Inflammatory macrophage treated with lipopolysaccharide for 1 hour (primary cell): ENCODE results near the gene L3MBTL4.
"Not testable (repeated sequence)": the region's sequence is repeated elsewhere in the genome, so short reads cannot be mapped to it uniquely, and the experiment has no call there.

Source experiments
- DNase-seq, 2 donors: peaks; one replicate each; pipeline ENCODE4 v3.0.0-alpha.2; 2020 to 2022

The L3MBTL4 gene

DNA sequence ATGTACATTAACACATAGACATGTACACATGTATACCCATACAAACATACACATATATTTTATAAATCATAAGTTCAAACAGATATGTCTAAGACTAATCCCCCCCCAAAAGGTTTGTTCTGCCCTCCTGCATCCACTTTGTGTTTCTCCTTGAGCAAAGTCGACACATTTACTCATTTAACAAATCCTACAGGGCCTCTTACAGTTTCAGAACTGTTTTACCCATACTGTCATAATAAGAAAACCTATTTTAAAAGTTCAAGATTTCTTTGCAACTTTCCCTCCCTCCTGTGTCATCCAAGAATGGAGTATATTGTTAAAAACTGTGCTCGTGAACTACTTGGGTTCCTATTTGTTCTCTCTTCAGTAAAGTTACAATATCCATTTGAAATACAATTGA, 166.7 kb downstream of the L3MBTL4 start:
- DNase-seq, result no peak

DNA sequence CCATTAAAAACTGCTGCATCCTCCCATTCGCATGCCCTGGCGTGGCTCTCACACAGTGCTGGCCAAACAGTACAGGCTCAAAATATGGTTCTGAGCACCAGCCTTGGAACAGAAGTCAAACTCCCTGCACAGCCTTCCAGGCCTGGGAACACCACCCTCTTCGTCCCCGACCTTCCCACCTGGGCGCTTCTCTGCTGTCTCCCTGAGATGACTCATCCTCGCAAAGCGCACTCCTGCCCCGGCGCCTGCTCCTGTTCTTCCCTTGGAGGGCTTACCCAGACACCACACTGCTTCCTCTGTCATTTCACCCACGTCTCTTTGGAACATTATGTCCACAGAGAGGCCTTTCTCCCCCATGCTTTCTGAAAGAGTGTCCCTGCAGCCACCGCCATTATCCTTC, 172.7 kb downstream of the L3MBTL4 start:
- DNase-seq, result no peak

- no peak for DNase-seq
These were observed 175.0 kb downstream of the L3MBTL4 start for GRCh38 chr18:6239716-6240115.

DNA sequence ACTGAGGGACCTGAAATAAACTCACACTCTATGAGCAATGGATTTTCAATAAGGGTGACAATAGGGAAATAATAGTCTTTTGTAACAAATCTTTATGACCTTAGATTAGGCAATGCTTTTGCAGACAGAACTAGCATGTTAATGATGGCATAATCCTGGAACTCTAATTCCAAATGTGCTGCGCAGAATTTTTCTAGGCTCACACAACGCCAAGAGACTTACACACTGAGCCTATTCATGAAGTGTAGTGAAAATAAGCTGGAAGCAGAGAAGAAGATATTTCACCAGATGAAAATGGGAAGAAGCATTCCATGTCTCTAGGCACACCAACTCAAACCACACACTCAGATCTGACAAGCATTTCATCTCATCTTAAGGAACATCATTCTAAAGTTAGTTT, 178.5 kb downstream of the L3MBTL4 start:
- peak; percentile 8 to 9 for DNase-seq

- DNase-seq, result no peak
These were observed 192.4 kb downstream of the L3MBTL4 start for GRCh38 chr18:6222271-6222670.

DNA sequence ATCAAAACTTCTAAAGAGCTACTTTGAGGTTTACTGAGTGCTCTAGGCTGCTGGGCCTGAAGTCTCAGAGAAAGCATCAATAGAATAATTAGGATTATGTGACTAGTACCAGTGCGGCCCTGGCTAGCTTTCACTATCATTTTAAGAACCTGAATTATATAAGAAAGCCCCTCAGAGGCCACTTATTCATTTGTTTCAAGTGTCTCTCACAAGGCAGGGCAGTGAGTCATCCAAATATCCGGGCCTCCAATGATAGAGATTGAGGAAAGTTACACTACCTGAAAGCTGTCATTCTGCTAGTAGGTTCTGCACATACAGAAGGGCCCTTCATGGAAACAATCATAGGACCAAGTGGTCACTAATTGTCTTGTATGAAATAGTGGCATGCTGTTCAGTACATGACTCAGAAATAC, 193.1 kb downstream of the L3MBTL4 start:
- DNase-seq, result no peak

DNA sequence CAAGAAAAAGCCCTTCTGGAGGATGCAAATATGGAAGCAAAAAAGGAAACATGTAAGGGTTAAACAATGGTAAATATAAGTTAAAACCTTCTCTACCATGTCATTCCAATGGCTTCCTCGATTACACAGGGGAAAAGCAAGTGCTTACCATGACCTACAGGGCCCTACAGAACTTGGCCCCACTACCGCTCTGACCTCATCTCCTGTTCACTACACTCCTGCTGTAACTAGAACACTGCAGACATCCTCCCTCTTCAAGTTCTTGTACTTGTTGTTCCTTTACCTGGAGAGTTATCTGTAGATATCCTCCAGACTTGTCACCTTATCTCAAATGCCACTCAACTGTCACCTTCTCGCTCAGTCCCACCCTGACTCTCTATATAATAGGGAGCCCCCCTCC, 194.6 kb downstream of the L3MBTL4 start:
- no peak for DNase-seq

GRCh38 chr18:6219116-6219717, 195.5 kb downstream of the L3MBTL4 start:
- DNase-seq, result peak; percentile 6 to 34

- DNase-seq, result no peak
These were observed 198.8 kb downstream of the L3MBTL4 start for GRCh38 chr18:6215888-6216287.

DNA sequence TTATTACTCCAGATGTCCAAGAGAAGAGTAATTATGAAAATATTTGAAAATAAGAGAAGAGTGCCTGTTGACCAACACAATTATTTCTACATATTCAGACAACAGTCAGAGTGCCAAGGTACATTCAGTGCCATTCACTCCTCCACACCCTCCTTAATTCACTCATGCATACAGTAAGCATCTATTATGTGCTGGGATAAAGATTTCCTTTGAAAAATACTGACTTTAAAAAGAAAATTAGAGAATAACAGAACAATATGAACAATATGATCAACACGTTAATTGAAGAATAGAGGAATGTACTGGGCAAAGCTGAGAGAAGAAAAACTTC, 203.6 kb downstream of the L3MBTL4 start:
- DNase-seq, result no peak

GRCh38 chr18:6210349-6211173, 204.2 kb downstream of the L3MBTL4 start:
- peak in 1 of 2 donors; percentile 21 for DNase-seq

DNA sequence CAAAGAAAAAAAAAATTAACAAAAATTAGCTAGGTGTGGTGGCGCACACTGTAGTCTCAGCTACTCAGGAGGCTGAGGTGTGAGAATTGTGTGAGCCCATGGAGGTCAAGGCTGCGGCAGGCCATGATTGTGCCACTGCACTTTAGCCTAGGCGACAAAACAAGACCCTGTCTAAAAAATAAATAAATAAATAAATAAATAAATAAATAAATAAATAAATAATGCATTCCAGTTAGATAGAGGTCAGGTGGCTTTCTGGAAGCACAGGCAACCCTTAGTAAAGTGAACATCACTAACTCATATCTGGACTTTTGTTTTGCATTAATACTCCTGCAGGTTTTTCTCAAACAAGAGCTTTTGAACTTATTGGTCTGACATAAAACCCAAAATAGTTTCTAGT, 206.8 kb downstream of the L3MBTL4 start:
- no peak for DNase-seq

DNA sequence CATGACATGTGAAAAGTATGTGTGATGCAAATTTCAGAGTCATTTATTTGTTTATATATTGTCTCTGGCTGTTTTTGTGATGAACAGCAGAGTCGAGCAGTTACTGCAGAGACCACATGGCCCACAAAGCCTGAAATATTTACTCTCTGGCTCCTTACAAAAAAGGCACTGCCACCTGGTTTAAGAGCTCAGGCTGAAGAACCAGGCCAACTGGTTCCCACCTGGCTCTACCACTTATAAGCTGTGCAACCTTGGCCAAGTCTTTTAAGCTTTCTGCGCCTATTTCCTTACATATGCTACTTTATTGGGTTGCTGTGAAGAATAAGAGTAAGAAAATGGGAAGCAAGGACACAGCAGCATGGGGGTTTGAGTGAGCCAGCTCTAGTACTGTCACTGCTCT, 207.6 kb downstream of the L3MBTL4 start:
- DNase-seq, result no peak

DNA sequence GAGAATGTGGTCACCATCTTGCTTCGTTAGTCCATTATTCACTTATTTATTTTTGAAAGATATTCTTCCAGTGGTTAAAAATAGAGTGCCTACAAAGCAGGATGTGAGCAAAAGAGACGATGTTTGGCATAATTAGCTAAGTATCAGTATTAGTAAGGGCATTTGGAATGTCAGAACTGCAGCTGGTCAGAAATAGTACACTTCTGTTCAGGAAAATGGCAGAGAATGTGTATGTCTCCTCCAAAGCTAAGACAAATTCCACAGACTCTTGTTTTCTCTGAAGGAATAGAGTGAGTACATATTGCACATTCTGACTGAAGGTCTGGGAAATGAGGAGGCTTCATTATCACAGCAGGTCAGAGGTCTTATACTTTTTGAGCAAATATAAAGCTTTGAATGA, 209.0 kb downstream of the L3MBTL4 start:
- DNase-seq, result no peak

GRCh38 chr18:6204476-6204875, 210.2 kb downstream of the L3MBTL4 start:
- no peak for DNase-seq

DNA sequence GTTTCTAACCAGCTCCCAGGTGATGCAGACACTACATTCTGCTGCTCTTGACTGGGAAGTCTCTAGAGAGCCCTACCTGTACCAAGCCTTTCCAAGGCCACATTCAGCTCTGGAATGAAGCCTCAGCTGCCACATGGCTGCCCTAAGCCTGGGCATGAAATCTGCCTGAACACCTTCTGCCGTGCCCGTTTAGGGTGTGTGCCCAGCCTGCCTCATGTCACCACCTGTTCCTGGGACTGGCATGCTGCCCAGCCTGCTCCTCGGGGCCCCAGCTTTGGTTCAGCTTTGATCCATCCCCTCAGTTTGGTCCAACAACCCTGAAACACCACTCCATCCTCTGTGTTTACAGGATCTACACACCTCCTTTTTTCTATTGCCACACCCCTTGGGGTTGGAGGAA, 210.9 kb downstream of the L3MBTL4 start:
- no peak for DNase-seq

DNA sequence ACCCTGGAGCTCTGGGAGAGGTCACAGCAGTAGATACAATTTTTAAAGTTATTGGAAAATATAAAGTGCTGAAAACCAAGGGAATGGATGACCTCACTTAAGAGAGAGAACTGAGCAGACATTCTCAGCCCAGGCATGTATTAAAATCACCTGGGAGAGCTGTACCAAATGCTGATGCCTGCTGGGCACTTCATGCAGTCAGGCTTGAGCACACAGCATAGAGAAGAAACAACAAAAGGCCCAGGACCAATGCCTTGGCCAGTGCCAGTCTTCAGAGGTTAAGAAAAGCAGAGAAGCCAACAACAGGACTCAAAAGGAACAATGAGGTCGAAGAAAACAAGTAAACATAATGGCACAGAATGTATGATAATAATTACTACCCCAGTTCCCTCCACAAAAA, 211.8 kb downstream of the L3MBTL4 start:
- DNase-seq, result no peak

- no peak for DNase-seq
These were observed 214.4 kb downstream of the L3MBTL4 start for GRCh38 chr18:6200204-6200774.

GRCh38 chr18:6199777-6200176, 214.9 kb downstream of the L3MBTL4 start:
- no peak for DNase-seq

DNA sequence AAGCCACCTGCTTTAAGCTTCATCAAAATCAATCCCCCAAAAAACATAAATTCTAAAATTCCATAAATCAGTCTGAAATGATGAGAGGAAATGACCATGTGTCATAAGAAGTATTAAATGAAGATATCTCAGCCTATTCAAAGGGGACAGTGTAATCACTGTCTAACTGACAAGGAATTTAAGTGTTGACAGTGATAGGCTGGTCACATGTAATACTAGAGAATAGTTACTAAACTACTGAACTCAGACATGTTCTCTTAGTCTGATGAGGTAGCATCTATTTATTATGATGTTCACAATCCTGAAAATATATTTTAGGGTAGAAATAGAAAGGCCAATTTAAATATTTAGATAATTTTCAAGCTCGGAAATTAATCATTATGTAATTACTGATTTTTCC, 216.1 kb downstream of the L3MBTL4 start:
- DNase-seq, result no peak

GRCh38 chr18:6194640-6195039, 220.1 kb downstream of the L3MBTL4 start:
- DNase-seq, result no peak

DNA sequence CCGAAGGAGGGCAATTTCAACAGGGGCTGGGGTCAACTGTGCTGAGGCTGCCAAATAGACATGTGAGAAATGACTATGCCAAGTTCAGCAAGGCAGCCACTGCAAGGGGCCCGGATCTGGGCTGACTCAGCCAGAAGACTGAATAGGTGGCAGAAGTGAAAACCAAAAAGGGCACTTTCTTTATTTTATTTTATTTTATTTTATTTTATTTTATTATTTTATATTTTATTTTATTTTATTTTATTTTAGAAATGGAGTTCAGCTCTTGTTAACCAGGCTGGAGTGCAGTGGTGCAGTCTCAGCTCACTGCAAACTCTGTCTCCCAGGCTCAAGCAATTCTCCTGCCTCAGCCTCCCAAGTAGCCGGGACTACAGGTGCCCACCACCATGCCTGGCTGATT, 228.9 kb downstream of the L3MBTL4 start:
- not testable (repeated sequence) for DNase-seq

DNA sequence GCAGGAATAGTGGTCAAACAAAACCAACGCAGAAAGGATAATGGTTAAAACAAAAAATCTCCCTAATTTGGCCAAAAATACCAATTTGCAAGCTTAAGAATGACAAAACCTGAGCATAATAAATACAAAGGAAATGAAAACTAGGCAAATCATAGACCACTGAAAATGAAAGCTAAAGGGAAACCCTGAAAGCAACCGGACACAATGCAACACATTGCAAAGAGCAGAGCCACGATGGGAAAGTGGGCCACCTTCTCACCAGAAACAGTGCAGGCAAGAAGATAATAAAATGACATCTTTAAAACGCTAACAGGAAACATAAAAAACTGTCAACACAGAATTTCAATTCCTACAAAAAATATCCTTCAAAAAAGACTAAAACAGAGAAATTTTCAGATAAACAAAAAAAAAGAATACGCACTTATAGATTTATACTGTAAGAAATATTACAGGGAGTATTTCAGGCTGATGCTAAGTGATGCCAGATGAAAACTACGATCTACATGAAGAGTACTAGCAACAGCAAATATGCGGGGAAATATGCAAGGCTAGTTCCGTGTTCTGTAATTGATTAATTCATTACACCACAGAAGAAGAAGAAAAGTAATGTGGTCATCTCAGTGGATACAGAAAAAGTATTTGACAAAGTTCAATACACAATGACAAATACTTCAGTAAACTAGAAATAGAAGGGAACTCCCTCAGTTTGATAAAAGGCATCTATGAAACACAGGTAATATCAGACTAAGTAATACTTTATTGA, 239.5 kb downstream of the L3MBTL4 start:
- DNase-seq, result no peak

GRCh38 chr18:6170604-6171003, 244.1 kb downstream of the L3MBTL4 start:
- DNase-seq, result no peak
